Kidney epithelial cell (primary cell): Measurements from ENCODE around the gene THBS3. TPM values are rescaled to one million over a fixed set of nuclear protein-coding genes. Genes with fewer than 3 reads are reported as not detected.
"Not testable (repeated sequence)": the region's sequence is repeated elsewhere in the genome, so short reads cannot be mapped to it uniquely, and the experiment has no call there.

Source experiments
- DNase-seq: peaks from one replicate; pipeline ENCODE4 v3.0.0-alpha.2; 2010; ENCODE audit warnings: low read depth
- H3K27me3 ChIP-seq: 2 replicates; pipeline ENCODE4 v1.6.0; 2011; ENCODE audit warnings: low read length; ENCODE audit not compliant: control insufficient read depth, insufficient read depth
- H3K36me3 ChIP-seq: 2 replicates; pipeline ENCODE4 v1.5.1; 2011; ENCODE audit warnings: low read length; ENCODE audit not compliant: control insufficient read depth, insufficient read depth
- H3K4me3 ChIP-seq: 2 replicates; pipeline ENCODE4 v1.5.1; 2011; ENCODE audit warnings: low read depth, mild to moderate bottlenecking, control low read depth, low read length
- CTCF ChIP-seq: IDR thresholded peaks from 2 replicates; pipeline ENCODE4 v1.5.1; 2011; ENCODE audit warnings: mild to moderate bottlenecking, moderate library complexity, low read length, control low read depth, inconsistent platforms; ENCODE audit not compliant: insufficient read depth, poor library complexity, severe bottlenecking
- total RNA-seq: library from RNA; depleted of rRNA; stranded (reverse); fragments of >200 nt; gene quantifications from 2 replicates; pipeline ENCODE4 v1.2.3, GENCODE V29; 2015

THBS3 gene
- total RNA-seq, 1 donor from 2014 or later = 51.5 TPM

- H3K36me3 ChIP-seq = no peaks in the 10 kb centered on the region
- peak overlapping the region; percentile 44 for H3K4me3 ChIP-seq
- TF ChIP-seq CTCF = no peak
- no peaks in the 10 kb centered on the region for H3K27me3 ChIP-seq
- no peak for DNase-seq
Measured at GRCh38 chr1:155241069-155241679, 33.5 kb upstream of the THBS3 start.

- Histone ChIP-seq H3K4me3 (no peak overlapping the region), H3K36me3 (no peaks in the 10 kb centered on the region), H3K27me3 (no peaks in the 10 kb centered on the region)
- no peak for DNase-seq
- no peak for TF ChIP-seq CTCF
Measured at GRCh38 chr1:155236451-155236850, 28.8 kb upstream of the THBS3 start.

GRCh38 chr1:155235375-155235774, 27.7 kb upstream of the THBS3 start:
- not testable (repeated sequence) for H3K36me3 ChIP-seq, H3K4me3 ChIP-seq, H3K27me3 ChIP-seq, DNase-seq

- H3K4me3 ChIP-seq, DNase-seq, H3K36me3 ChIP-seq, H3K27me3 ChIP-seq: not testable (repeated sequence)
Measured at GRCh38 chr1:155233502-155233901, 25.8 kb upstream of the THBS3 start.

GRCh38 chr1:155232001-155232978, 24.6 kb upstream of the THBS3 start:
- H3K36me3 ChIP-seq, H3K4me3 ChIP-seq, H3K27me3 ChIP-seq, DNase-seq: not testable (repeated sequence)

GRCh38 chr1:155231302-155231701, 23.6 kb upstream of the THBS3 start:
- H3K4me3 ChIP-seq, H3K36me3 ChIP-seq, DNase-seq, H3K27me3 ChIP-seq: not testable (repeated sequence)

- no peaks in the 10 kb centered on the region for H3K27me3 ChIP-seq
Measured at GRCh38 chr1:155228096-155228427, 20.4 kb upstream of the THBS3 start.

More at GRCh38 chr1:155228096-155228427, 20.4 kb upstream of the THBS3 start:
- H3K4me3 ChIP-seq = peak overlapping the region; percentile 35
- no peak for TF ChIP-seq CTCF
- no peaks in the 10 kb centered on the region for H3K36me3 ChIP-seq
- no peak for DNase-seq
